ENCODE measurements around the gene HOXD9.

HOXD9 gene

GRCh38 chr2:176085861-176086771 lies 36.4 kb upstream of the HOXD9 start:
- DNase-seq, result no peak

- no peak for DNase-seq
Measured at GRCh38 chr2:176087330-176088047, 35.0 kb upstream of the HOXD9 start.

DNA sequence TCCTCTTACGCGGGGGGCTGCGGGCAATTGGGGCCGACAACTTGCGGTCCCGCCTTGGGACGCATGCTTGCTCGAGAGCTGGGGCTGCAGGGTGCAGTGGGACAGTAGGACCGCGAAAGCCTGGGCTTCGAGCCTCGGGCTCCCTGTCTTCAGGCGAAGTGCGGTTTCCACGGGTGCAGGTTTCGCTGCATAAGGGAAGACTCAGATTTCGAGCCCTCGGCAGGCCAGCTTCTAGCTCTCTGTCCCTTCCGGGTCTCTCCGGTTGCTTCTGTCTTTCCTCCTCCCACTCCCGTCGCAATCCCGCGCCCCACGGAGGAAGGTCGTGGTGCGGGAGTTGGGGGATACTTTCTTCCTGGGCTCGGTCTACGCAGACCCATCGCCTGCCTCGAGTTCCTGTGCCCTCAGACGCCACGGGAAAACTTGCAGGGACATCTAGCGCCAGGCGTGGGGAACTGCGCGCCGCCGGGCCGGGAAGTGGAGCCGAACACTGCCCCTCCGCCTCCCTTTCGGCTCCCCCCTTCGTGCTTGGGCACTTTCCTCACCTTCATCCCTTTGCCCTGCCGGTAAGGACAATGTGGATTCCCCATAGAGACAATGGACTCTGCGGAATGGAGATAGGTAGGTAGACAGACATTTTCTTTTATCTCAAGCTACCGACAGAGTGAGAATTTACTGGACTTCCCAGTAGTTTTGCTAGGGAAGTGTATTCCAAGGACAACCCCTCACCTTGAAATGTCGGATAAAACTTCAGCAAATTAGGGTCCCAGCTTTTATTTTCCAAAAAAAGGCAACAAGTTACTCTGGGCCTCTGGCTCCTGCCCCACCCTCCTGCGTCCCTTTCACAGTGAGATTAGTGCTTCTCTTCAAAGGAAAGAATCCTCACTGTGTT lies 34.2 kb upstream of the HOXD9 start:
- no peak for DNase-seq

GRCh38 chr2:176088937-176089842 lies 33.3 kb upstream of the HOXD9 start:
- DNase-seq, result no peak

- no peak for DNase-seq
Measured at GRCh38 chr2:176089843-176090395, 32.6 kb upstream of the HOXD9 start.

DNA sequence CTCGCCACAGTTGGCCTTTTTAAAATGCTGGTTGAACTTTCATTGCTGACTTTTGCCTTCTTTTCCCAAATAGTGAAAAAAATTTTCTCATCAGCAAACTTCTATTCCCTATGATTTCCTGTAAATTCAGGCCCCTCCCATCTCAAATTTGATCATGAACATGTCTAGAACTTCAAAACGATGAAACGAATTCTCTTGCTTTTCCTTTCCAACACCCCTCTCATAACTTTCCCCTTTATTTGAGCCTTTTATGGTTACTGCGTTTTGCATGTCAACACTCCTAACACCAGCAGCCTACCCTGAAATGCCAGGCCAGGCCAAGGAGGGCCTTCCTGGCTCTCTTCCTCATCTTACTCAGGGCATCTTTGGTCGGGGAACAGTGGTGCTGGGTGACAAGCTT lies 31.7 kb upstream of the HOXD9 start:
- DNase-seq, result no peak

GRCh38 chr2:176091329-176092258 lies 30.9 kb upstream of the HOXD9 start:
- DNase-seq, result no peak

GRCh38 chr2:176092270-176093144 lies 30.0 kb upstream of the HOXD9 start, which contains the start of gene HOXD13:
HOXD13 (plus strand) TSS chr2:176092721; CDS start chr2:176092891, 170 bp downstream.
- DNase-seq, result no peak

- no peak for DNase-seq
Measured at GRCh38 chr2:176093145-176093897, 29.2 kb upstream of the HOXD9 start.

- no peak for DNase-seq
Measured at GRCh38 chr2:176093898-176094249, 28.6 kb upstream of the HOXD9 start.

- DNase-seq, result no peak
Measured at GRCh38 chr2:176094349-176094748, 28.2 kb upstream of the HOXD9 start.

DNA sequence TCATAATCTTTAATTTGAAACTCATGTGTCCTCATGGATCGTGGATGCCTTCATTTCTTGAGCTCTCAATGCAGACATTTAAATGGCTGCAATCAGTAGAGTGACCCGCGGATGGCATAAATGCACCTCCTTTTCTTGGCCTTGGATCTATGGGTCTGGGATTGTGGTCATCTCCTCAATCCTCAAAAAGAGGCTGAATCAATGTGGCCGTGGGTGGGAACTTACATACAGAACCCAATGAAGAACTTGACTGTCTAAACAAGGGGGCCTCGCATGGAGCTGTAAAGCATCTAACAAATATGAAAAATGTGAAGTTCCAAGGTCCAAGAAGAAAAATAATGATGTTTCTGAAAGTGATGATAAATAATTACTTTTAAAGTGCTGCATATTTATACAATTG lies 27.1 kb upstream of the HOXD9 start:
- DNase-seq, result no peak

DNA sequence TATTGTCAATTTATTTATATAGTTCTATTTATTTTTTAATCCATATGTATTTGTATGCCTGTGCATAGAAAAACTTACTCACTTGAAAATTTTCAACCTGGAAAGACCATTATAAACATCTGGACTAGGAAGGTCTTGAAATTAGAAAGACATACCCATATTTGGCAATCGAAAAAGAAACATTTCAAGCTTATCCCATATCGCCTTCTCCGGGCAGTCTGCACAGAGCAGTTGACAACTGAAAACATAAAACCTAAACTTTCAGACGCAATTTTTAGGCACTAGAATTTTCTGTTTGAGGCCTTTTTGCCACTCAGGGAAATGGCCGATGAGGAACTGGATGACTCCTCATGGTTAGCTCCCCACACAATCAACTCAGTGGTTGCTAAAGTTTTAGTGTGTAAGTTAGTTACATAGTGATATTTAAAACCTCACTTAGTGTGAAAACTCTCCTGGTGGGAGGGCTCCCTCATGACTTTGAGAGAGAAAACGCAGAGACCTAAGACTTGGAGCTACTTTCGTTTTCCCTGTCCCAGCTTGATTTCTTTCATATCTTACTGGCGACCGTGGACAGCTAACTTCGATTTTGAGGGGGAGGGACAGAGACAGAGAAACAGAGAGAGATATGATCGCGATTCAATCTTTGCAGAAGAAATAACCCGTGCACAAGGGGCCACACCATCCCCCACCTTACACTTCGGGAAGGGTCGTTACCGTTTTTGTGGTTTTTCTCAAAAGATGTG lies 26.1 kb upstream of the HOXD9 start:
- no peak for DNase-seq

GRCh38 chr2:176096986-176097819 lies 25.3 kb upstream of the HOXD9 start:
- peak; percentile 28 for DNase-seq

GRCh38 chr2:176097820-176098365 lies 24.6 kb upstream of the HOXD9 start:
- no peak for DNase-seq

GRCh38 chr2:176098366-176099158 lies 24.0 kb upstream of the HOXD9 start:
- no peak for DNase-seq
